Gastrocnemius medialis (tissue), 4 donors: ENCODE data around the gene BCAT1. TPM values are rescaled to one million over a fixed set of nuclear protein-coding genes. Genes with fewer than 3 reads are reported as not detected.

Source experiments
- ATAC-seq, 2 donors: fragments of 150-250 bp; one replicate each; pipeline ENCODE4 v1.9.1; 2016
- DNase-seq, 2 donors: peaks; one replicate each; pipeline ENCODE4 v3.0.0-alpha.2; 2019
- H3K27ac ChIP-seq, 4 donors: fragments of 200-600 bp; sonication (generic); 1 replicate in 1 of 4; 2 replicates in 3 of 4; pipeline ENCODE4 v1.5.1; 2016 to 2018; ENCODE audit warnings: mild to moderate bottlenecking in 2 of 4, moderate library complexity in 1 of 4
- H3K27me3 ChIP-seq, 3 donors: fragments of 200-600 bp; sonication (generic) in 2 of 3; 1 replicate in 1 of 3; 2 replicates in 2 of 3; pipeline versions ENCODE4 v1.5.1 to v1.6.0; 2016 to 2019; ENCODE audit warnings: mild to moderate bottlenecking in 1 of 3, moderate library complexity in 1 of 3
- H3K36me3 ChIP-seq, 2 donors: fragments of 200-600 bp; sonication (generic) in 1 of 2; one replicate each; pipeline ENCODE4 v1.5.1; 2017 to 2018
- H3K4me1 ChIP-seq, 2 donors: fragments of 200-600 bp; sonication (generic) in 1 of 2; one replicate each; pipeline ENCODE4 v1.5.1; 2016 to 2017; ENCODE audit warnings: mild to moderate bottlenecking in 2 of 2
- H3K4me3 ChIP-seq, 4 donors: fragments of 200-600 bp; sonication (generic) in 3 of 4; 1 replicate in 1 of 4; 2 replicates in 3 of 4; pipeline ENCODE4 v1.5.1; 2016 to 2019; ENCODE audit warnings: mild to moderate bottlenecking in 2 of 4
- H3K9me3 ChIP-seq, 3 donors: fragments of 200-600 bp; sonication (generic) in 2 of 3; 1 replicate in 1 of 3; 2 replicates in 2 of 3; pipeline ENCODE4 v1.5.1; 2016 to 2019
- CTCF ChIP-seq, 5 experiments: fragments of 450-650 bp in 3 of 5; fragments of 200-600 bp in 2 of 5; sonication (generic) in 2 of 5; IDR thresholded peaks in 4 of 5; conservative IDR thresholded peaks in 1 of 5; 1 replicate in 4 of 5; 2 replicates in 1 of 5; pipeline ENCODE4 v1.5.1; 2016 to 2019; ENCODE audit warnings: antibody characterized with exemption in 5 of 5, mild to moderate bottlenecking in 3 of 5, moderate library complexity in 3 of 5
- POLR2A ChIP-seq, 2 donors: fragments of 450-650 bp; IDR thresholded peaks; one replicate each; pipeline ENCODE4 v1.6.1; 2017; ENCODE audit warnings: antibody characterized with exemption in 2 of 2, mild to moderate bottlenecking in 2 of 2, moderate library complexity in 2 of 2
- in situ Hi-C, 4 donors: fragments of 200-750 bp; cut with MboI; loops; one replicate each; pipeline versions ENCODE4 v1.15.0 to v1.8.0; 2017; ENCODE audit warnings: low sequenced_read_pairs in 4 of 4
- intact Hi-C: fragments of 100-400 bp; cut with DNase I; formaldehyde crosslinking; loops from one replicate; pipeline ENCODE4 v1.15.1; 2023; ENCODE audit warnings: low total_unique reads
- total RNA-seq, 4 donors: library from RNA; depleted of rRNA; stranded (reverse); fragments of >200 nt; gene quantifications; one replicate each; pipeline versions ENCODE4 v1.1.0 to v1.2.3, GENCODE V29; 2016

BCAT1 gene
- total RNA-seq, 4 donors from 2014 or later = 1.6 to 7.5 (median 3.9) TPM

- no peak for TF ChIP-seq CTCF (IDR thresholded peaks at IDR 0.05 in 4 of 5, conservative IDR thresholded peaks at IDR 0.05 in 1 of 5)
- no peak for TF ChIP-seq POLR2A (IDR thresholded peaks at IDR 0.05)
- DNase-seq = no peak
- Histone ChIP-seq H3K27me3 (peaks cover 0 to 13% (median 11%) of the 10 kb centered on the region in 3 donors), H3K4me1 (no peaks in the 10 kb centered on the region), H3K27ac (no peak overlapping the region), H3K9me3 (no peaks in the 10 kb centered on the region), H3K36me3 (no peaks in the 10 kb centered on the region), H3K4me3 (no peak overlapping the region)
- peak in 1 of 2 donors; percentile 48 for ATAC-seq
- in situ Hi-C loops (no loop called here), intact Hi-C loops (loop anchor here (5.0 kb wide), 1 partner anchor 56 kb away; no protein-coding TSS in a partner anchor)
Measured at GRCh38 chr12:24898185-24898584, 50.7 kb downstream of the BCAT1 start.

DNA sequence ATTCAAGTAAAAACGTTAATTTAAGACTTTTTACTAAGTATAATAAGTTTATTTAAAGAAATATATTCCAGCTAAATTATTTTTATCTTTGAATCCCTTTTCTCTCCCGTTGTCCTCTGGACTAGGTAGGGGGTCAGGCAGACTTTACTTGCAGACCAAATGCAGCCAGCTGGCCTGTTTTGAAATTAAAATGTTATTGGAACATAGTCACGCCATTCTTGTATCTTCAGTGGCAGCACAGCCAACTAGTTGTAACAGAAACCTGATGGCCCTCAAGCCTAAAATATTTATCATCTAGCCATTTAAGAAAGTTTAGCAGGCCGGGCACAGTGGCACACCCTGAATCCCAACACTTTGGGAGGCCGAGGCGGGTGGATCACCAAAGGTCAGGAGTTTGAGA, 52.7 kb downstream of the BCAT1 start:
- no peaks in the 10 kb centered on the region for H3K27me3 ChIP-seq
- no peaks in the 10 kb centered on the region for H3K9me3 ChIP-seq
- intact Hi-C loops = loop anchor here (5.0 kb wide), 1 partner anchor 54 kb away; no protein-coding TSS in a partner anchor
- H3K4me1 ChIP-seq = no peaks in the 10 kb centered on the region
- no peak overlapping the region for H3K27ac ChIP-seq
- in situ Hi-C loops = no loop called here
- H3K4me3 ChIP-seq = no peak overlapping the region
- H3K36me3 ChIP-seq = no peaks in the 10 kb centered on the region
- TF ChIP-seq POLR2A (IDR thresholded peaks at IDR 0.05) (no peak), CTCF (IDR thresholded peaks at IDR 0.05 in 4 of 5, conservative IDR thresholded peaks at IDR 0.05 in 1 of 5) (no peak)
- ATAC-seq (no peak), DNase-seq (no peak)

DNA sequence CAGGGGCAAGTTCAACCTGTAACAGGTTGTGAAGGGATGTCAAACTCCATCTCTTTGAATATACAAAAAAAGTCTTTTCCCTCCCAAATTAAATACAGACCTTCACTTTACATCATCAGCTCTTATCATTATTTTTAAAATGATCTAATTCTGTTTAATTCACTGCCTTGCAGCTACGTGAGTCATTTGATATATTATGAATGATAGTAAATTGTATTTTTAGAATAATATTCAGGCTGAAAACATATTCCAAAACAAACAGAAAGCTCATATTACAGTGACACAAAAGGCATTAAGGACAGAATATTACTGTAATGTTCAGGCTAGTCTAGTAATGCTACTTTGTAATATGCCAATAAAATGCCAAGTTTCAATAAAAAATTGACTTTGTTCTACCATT, 53.3 kb downstream of the BCAT1 start:
- TF ChIP-seq CTCF (IDR thresholded peaks at IDR 0.05 in 4 of 5, conservative IDR thresholded peaks at IDR 0.05 in 1 of 5) (no peak), POLR2A (IDR thresholded peaks at IDR 0.05) (no peak)
- H3K27me3 ChIP-seq = no peaks in the 10 kb centered on the region
- intact Hi-C loops = loop anchor here (5.0 kb wide), 1 partner anchor 53 kb away; no protein-coding TSS in a partner anchor
- no peak for ATAC-seq
- H3K36me3 ChIP-seq = no peaks in the 10 kb centered on the region
- no peaks in the 10 kb centered on the region for H3K9me3 ChIP-seq
- no peaks in the 10 kb centered on the region for H3K4me1 ChIP-seq
- H3K4me3 ChIP-seq = no peak overlapping the region
- H3K27ac ChIP-seq = no peak overlapping the region
- in situ Hi-C loops = no loop called here
- DNase-seq = no peak

GRCh38 chr12:24894879-24895278, 54.0 kb downstream of the BCAT1 start:
- Histone ChIP-seq H3K4me1 (no peaks in the 10 kb centered on the region), H3K27ac (no peak overlapping the region), H3K9me3 (no peaks in the 10 kb centered on the region), H3K27me3 (no peaks in the 10 kb centered on the region), H3K4me3 (no peak overlapping the region), H3K36me3 (no peaks in the 10 kb centered on the region)
- no peak for DNase-seq
- TF ChIP-seq CTCF (IDR thresholded peaks at IDR 0.05 in 4 of 5, conservative IDR thresholded peaks at IDR 0.05 in 1 of 5) (no peak), POLR2A (IDR thresholded peaks at IDR 0.05) (no peak)
- intact Hi-C loops (loop anchor here (5.0 kb wide), 1 partner anchor 53 kb away; no protein-coding TSS in a partner anchor), in situ Hi-C loops (no loop called here)
- no peak for ATAC-seq
